GM12892 (cell line): ENCODE data around the gene PFDN1.

Source experiments
- POLR2AphosphoS5 ChIP-seq: IDR thresholded peaks from 2 replicates; pipeline ENCODE4 v1.6.1; 2011; ENCODE audit warnings: low read depth, low read length, control low read depth
- TAF1 ChIP-seq: IDR thresholded peaks from 2 replicates; pipeline ENCODE4 v1.6.1; 2011; ENCODE audit warnings: low read depth, mild to moderate bottlenecking, control low read depth, low read length, borderline replicate concordance

- no peak for TF ChIP-seq POLR2AphosphoS5
- no peak for TF ChIP-seq TAF1
Observed at GRCh38 chr5:140242890-140243585, 59.9 kb downstream of the PFDN1 start.
